HG03460 (cell line): ENCODE data around the gene SEC23B.
"Not testable (repeated sequence)": the region's sequence is repeated elsewhere in the genome, so short reads cannot be mapped to it uniquely, and the experiment has no call there.

Experiments
- ATAC-seq: cut with Tn5 transposase; IDR thresholded peaks from one replicate; pipeline ENCODE4 v1.9.1; 2021; ENCODE audit not compliant: unreplicated experiment

SEC23B gene

DNA sequence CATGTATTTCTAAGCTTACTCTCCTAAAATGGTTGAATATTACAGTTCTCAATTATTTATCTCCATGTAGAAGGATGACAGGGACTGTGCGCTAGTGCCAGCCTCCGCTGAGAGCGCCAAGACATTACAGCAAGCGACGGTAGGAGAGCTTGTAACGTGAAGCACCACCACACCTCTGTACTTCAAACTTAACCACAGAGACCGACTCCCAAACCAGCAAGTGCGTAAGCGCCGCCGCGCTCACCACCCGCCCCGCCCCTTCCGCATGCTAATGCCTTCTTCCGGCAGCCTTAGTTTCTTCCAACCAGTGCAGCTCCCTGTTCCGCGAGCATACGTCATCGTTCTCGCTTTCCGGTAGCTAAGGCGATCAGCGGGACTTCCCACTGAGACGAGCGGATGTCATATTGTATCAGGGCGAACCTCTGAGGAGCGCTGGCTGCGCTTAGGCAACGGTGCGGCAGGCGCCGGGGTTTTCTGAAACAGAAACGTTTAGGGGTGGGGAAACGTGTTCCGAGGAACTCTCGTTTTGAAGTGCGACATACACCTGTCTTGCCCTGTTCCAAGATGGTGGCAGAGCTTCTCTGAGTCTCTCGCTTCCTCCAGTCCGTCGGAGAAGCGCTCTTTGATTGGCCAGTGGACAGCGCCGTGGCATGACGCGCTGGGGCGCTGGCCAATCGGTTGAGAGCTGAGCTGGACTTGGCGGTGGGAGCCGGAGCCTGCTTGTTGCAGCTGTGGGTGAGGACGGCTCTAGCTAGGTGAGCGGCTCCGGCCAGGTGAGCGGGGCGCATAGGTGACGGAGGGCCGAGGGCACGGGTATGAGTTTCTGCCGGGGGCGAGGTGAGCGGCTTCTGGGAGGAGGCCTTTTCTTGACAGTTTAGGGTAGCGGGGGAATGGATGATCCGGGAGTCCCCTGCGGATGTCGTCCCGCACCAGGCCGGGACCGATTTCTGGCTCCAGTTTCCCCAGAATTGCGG is at the start of gene SEC23B:
Gene SEC23B, plus strand, starts transcription at position 723 of the 974 bp plus-strand sequence. CDS start 2,896 bp downstream, outside the sequence.
- peak; percentile 96 for ATAC-seq

DNA sequence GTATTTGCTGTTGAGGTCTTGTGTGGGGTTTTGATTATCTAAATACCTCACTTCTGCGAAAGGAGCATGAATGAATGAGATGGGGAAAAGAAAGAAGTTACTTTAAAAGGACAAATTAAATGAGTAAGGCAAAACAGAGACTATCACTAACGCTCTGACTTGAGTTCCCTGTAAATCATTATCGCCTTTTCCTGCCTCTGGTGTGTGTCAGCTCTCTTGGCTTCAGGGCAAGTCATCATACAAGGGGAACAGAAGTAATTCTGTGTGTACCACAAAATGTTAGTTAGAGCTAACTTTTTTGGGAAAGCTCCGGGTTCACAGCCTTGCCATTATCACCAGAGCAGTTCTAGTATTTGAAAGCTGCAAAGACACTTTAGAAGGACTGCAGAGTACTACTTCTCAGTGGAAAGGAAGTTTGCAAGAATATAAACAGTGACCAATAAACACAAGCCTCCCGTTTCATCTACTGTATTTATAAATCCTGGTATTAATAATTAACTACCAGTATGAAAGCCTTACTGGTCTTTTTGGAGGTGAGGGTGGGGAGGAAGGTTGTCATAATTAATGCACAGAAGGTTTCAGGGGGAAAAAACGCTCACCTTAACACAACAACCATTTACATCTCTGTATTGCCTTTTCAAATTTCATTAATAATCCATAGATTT is 42.1 kb upstream of the SEC23B start:
- ATAC-seq = peak; percentile 31

GRCh38 chr20:18466574-18466893 is 41.2 kb upstream of the SEC23B start:
- peak; percentile 17 for ATAC-seq

DNA sequence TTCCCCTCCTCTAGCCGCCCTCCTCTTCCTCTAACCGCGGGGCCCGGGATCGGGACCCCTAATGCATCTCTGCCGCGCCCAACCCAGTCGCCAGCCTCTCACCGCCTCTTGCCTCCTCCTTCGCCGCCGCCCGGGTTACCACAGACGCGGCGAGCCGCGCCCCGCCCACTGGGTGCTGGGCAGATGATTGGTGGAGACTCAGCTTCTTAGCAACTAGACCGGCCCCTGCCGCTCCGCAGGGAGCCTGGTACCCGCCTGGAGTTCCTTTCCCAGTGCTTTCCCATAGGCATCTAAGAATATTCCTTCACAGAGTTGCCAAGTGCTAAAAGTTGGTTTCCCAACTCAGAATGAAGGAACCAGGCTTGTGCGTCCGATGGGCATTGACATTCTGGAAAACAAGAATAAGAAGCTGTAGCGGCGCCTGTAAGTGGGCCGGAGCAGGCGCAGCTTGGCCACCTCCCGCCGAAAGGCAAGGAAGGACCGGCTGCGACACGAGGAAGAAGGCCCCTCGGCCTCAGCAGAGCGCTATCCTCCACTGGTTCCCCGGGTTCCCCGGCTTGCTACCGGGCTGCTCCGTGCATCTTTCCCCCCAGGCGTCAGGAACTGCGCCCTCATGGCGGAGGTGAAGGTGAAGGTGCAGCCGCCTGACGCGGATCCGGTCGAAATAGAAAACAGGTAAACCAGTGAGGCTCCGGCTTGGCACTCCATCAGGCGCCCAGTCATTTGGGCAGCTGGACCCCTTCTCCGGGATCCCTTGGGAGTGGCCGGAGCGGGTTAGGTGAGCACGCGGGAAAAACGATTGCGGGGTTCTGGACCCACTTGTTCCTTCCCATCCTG is 40.6 kb upstream of the SEC23B start, which contains the start of the genes DZANK1 and POLR3F:
Gene DZANK1, minus strand, starts transcription at position 137 of the 837 bp plus-strand sequence. CDS start 1,672 bp downstream, outside the sequence.
Gene POLR3F, plus strand, starts transcription at position 497 of the 837 bp plus-strand sequence. Its CDS starts 117 bp downstream, at position 614.
- ATAC-seq = peak; percentile 94

DNA sequence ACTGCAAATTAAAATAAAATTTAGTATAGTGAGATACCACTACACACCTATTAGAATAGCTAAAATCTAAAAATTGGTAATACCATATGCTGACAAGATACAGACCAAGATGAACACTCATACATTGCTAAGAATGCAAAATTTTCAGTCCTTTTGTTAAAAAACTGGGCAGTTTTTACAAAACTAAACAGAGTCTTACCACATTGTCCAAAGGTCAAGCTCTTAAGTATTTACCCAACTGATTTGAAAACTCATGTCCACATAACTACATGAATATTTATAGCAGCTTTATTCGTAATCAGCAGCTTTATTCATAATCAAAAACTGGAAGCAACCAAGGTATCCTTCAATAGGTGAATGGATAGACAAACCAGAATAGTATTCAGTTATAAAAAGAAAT is 30.5 kb upstream of the SEC23B start:
- no peak for ATAC-seq

DNA sequence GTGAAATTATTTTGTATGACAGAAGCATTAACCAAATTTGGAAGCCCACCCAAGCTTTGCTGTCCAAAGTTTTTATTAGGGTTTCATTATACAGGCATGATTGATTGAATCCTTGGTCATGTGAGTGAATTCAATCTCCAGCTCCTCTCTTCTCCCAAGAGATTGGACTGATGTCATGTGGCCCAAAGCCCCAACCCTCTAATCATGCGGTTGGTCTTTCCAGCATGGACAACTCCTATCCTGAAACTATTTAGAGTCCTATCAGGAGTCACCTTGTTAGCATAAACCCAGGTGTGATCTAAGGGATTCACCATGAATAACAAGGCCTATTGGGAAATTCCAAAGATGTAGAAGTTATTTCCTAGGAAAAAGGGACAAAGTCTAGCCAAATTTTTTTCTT is 29.9 kb upstream of the SEC23B start:
- no peak for ATAC-seq

- no peak for ATAC-seq
These were observed 26.1 kb upstream of the SEC23B start for GRCh38 chr20:18481596-18481995.

- ATAC-seq = no peak
These were observed 19.4 kb upstream of the SEC23B start for GRCh38 chr20:18488301-18488700.

DNA sequence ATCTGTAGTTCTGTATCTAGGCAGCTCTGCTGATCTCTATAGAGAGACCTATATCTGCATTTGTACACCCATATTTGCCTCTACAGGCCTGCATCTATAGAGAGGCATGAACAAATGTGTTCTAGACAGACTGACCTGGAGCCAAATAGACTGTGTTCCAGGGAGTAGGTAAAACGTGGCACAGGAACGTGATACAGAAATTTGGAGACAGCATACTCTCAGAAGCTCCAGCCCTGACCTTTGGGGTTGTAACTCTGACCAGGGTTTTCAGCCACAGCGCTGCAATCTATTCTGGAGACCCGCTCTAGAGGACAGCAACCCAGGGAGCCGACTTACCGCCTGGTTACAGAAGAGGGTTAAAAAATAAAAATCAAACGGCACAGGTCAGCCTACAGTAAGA is 11.7 kb upstream of the SEC23B start:
- ATAC-seq = no peak

DNA sequence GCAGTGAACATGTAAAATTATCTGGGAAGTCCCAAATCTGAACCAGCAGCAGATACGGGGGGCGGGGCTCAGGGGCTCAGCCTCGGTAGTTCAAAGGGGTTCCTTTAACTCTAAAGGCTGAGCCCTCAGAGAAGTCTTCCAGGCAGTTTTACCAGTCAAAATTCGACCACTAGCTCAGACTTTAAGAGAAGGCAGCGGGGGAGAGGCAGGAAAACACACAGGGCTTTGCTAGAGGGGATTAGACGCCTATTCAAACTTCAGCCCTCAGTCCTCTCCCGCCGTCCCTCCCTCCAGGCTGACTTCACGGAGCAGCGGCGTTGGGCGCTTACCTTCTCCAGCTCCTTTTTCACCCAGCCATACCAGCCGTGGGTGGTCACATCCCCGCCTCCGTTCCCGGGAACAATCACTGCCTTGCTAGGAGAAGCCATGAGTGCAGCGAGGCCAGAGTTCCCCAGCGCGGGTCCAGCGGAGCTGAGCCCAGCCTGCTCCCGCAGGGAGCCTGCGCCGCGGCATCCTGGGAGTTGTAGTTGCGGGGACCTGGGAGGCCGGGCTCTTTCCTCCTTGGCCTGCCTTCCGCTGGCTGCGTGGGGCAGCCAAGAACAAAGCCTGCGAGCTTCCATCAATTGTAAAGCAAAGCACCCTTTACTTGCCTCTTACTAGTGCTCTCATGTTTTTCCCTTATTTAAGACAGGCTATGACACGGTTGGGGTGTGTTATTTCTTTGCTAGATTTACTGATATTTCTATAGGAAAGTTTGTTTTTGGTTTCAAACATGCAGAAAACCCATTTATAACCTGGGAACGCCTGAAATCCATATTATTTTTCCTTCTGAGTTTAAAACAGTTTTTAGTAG is 10.8 kb upstream of the SEC23B start, which contains the start of gene RBBP9:
Gene RBBP9, minus strand, starts transcription at position 486 of the 853 bp plus-strand sequence. Its CDS starts 58 bp downstream, at position 428.
- peak; percentile 99 for ATAC-seq

- no peak for ATAC-seq
These were observed 10.1 kb upstream of the SEC23B start for GRCh38 chr20:18497603-18498002.

GRCh38 chr20:18501672-18502071 is 6.1 kb upstream of the SEC23B start:
- not testable (repeated sequence) for ATAC-seq

DNA sequence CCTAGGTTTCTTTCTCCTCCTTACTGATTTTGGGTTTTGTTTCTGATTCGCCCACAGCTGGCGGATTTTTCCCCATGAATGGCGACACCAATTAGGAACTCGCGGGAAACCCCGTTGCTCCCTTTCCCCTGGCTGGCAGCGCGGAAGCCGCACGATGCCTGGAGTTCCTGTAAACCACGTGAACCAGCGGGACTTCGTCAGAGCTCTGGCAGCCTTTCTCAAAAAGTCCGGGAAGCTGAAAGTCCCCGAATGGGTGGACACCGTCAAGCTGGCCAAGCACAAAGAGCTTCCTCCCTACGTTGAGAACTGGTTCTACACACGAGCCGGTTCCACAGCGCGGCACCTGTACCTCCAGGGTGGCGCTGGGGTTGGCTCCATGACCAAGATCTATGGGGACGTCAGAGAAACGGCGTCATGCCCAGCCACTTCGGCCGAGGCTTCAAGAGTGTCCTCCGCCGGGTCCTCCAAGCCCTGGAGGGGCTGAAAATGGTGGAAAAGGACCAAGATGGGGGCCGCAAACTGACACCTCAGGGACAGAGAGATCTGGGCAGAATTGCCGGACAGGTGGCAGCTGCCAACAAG is 3.2 kb upstream of the SEC23B start:
- ATAC-seq = no peak

DNA sequence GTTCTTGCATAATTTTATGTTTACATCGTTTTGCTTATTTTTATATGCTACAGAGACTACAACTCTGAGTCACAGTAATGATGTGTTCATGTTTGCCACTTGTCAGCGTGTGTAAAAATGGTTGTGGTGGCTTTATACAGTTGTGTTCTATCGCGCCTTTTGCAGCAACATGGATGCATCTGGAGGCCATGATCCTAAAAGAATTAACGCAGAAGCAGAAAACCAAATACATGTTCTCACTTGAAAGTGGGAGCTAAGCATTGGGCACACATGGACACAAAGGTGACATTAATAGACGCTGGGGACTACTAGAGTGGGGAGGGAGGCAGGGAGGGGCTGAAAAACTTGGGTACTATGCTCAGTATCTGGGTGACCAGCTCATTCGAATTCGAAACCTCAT is 996 bp upstream of the SEC23B start:
- no peak for ATAC-seq

- no peak for ATAC-seq
These were observed 3.8 kb downstream of the SEC23B start for GRCh38 chr20:18511571-18511970.

DNA sequence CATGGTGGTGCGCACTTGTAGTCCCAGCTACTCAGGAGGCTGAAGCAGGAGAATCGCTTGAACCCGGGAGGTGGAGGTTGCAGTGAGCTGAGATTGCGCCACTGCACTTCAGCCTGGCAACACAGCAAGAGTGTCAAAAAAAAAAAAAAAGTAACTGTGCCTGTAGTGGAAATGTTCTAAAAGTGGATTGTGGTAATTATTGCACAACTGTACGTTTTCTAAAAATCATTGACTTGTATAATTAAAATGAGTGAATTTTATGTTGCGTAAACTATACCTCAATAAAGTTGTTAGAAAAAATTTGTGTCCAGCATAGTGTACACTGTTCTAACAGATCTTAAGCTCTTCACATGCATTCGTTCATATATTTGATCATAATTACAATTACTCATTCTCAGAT is 5.5 kb downstream of the SEC23B start:
- no peak for ATAC-seq

- ATAC-seq = no peak
These were observed 6.4 kb downstream of the SEC23B start for GRCh38 chr20:18514127-18514526.

DNA sequence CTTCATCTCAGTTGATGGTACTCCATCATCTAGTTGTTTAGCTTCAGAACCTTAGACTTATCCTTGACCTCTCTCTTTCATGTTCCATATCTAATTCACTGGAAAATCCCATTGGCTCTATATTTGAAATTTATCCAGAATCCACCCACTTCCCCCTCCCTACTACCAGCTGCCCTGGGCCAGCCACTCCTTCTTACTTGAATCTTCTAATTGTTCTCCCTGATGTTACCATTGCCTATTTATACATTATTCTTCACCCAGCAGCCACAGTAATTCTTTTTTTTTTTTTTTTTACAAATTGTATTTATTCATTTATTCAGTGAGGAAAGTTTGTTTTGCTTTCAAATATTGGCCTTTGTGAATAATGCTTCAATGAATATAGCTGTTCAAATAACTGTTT is 8.2 kb downstream of the SEC23B start:
- no peak for ATAC-seq

GRCh38 chr20:18522066-18522465 is 14.3 kb downstream of the SEC23B start:
- not testable (repeated sequence) for ATAC-seq

- no peak for ATAC-seq
These were observed 15.3 kb downstream of the SEC23B start for GRCh38 chr20:18523066-18523465.
